GM12891 (cell line): ENCODE measurements around the gene HDAC5.

Experiments used
- POLR2A ChIP-seq: IDR thresholded peaks from 2 replicates; pipeline ENCODE4 v1.6.1; 2011; ENCODE audit warnings: low read depth, low read length, control low read depth
- POLR2AphosphoS5 ChIP-seq: IDR thresholded peaks from 2 replicates; pipeline ENCODE4 v1.6.1; 2011; ENCODE audit warnings: low read depth, low read length, control low read depth
- TAF1 ChIP-seq: IDR thresholded peaks from 2 replicates; pipeline ENCODE4 v1.6.1; 2011; ENCODE audit warnings: low read depth, low read length, control low read depth

DNA sequence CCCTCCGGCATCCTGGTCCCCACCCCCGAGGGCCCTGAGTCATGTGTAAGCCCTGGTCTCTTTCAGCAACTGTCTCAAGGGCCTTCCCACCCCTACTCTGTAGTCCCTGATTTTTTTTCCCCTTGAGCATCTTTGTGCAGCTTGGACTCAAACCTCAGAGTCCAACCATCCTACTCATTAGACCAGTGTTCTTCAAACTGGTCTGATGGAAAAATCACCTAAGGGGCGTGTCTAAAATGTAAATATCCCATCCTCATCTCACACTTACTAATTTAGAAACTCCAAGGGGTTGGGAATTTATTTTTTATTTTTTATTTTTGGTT is 52.3 kb downstream of the HDAC5 start:
- TF ChIP-seq POLR2A (no peak), POLR2AphosphoS5 (no peak), TAF1 (no peak)
